NCI-H1048 (cell line): ENCODE results near the gene NECAB2.

Source experiments
- DNase-seq: peaks from one replicate; lab custom pipeline; 2025; lab: John Stamatoyannopoulos, UW

NECAB2 gene

DNA sequence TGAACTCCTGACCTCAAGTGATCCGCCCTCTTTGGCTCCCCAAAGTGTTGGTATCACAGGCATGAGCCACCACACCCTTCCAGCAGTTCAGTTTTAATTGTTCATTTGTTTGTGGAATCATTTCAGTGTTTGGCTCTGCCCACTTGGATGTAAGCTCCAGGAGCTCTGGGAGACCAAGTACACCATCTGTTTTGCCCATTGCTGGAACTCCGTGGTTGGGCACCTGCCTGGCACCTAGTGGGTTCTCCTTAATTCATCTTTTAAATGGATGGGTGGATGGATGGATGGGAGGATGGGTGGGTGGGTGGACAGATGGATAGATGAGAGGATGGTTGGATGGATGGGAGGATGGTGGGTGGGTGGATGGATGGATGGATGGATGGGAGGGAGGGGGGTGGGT lies 953 bp upstream of the NECAB2 start:
- no peak for DNase-seq

DNA sequence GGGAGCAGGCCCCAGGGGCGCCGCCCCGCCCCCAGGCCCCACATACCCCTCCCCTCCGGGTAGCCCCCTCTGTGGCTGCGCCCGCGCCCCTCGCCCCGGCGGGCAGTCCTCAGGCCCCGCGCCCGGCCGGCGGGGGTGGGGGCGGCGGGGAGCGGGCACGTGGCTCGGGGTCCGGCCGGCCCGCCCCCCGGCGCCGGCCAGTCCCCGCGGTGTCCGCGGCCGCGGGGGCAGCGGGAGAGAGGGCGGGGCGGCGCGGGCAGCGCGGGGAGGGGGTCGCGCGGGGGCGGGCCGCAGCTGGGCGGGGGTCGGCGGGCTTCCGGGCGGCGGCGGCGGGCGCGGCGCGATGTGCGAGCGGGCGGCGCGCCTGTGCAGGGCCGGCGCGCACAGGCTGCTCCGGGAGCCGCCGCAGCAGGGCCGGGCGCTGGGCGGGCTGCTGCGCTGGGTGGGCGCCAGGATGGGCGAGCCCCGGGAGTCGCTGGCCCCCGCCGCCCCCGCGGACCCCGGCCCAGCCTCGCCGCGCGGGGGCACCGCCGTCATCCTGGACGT lies 335 bp downstream of the NECAB2 start:
- DNase-seq = no peak

DNA sequence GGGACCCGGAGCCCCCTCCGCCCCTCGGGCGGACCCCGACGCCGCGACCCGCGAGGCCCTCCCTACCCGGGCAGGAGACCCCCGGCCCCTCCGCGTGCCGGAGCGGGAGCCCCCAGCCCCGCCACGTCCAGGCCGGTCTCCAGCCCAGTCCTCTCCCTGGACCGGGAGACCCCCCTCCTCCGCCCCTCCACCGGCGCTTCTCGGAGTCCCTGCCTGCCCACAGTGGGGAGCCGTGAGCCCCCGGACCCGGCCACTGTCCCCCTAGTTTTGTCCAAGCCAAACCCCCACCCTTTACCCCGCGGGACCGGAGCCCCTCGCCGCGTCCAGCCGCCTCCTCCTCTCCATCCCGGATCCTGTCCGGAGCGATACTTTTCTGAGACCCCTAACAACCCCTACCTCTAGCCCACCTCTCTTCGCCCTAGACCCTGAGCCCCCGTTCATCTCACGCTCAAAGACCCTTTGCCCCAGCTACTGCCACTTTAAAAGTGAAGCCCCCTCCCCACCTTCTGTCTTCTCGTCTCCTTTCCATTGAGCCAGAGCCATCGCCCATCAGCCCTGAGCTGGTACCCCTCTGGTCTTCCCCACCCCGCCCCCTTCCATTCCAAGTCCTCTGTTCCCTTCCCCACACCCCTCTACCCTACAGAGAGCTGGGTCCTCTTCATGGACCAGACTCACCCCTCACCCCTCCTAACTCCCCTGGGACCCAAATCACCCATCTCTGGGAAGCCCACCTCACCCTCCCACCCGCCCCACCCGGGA lies 1.0 kb downstream of the NECAB2 start:
- DNase-seq = no peak

DNA sequence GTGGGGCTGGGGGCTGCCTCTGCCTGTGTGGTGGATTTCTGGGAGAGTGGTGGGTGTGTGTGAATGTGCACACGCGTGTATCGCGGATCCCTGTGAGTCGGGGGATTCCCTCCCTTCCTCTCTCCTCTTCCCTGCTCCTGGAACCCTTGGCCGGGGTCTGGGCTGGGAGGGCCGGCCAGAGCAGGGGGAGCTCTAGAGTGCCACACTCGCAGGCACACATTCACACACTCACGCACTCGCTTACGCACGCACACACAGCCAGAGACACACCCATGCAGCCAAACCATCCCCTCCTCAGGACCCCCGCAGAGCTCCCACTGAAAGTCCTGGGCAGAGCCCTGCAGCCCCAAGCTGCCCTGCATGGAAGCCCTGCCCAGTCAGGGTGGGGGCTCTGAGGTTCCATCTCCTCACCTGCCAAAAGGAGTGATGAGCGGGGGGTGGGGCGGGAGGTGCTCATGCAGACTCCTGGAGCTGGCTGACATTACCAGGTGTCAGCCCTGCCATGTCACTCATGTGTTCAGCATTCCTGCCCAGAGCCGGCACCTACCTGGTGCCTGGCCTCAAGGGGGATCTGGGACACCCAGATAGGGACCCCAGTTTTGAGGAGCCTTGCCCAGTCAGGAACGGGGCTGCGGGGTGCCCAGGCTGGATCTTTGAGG lies 1.9 kb downstream of the NECAB2 start:
- no peak for DNase-seq

DNA sequence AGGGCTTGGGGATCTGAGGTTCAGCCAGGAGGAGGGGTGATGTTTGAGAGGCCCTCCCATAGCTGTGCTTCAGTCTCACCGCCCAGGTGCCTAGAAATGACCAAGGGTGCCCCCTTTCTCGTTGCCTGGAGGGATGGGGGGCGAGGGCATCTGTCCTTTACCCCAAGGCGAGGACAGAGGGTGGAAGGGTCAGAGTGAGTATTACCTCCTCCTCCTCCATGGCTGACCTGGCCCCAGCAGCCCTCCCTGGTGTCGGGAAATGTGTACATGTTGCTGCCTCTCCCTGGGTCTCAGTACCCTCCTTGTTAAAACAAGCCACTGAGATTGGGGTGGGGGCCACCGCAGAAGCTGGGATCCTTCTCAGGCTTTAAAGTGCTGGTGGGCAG lies 2.4 kb downstream of the NECAB2 start:
- DNase-seq = no peak

DNA sequence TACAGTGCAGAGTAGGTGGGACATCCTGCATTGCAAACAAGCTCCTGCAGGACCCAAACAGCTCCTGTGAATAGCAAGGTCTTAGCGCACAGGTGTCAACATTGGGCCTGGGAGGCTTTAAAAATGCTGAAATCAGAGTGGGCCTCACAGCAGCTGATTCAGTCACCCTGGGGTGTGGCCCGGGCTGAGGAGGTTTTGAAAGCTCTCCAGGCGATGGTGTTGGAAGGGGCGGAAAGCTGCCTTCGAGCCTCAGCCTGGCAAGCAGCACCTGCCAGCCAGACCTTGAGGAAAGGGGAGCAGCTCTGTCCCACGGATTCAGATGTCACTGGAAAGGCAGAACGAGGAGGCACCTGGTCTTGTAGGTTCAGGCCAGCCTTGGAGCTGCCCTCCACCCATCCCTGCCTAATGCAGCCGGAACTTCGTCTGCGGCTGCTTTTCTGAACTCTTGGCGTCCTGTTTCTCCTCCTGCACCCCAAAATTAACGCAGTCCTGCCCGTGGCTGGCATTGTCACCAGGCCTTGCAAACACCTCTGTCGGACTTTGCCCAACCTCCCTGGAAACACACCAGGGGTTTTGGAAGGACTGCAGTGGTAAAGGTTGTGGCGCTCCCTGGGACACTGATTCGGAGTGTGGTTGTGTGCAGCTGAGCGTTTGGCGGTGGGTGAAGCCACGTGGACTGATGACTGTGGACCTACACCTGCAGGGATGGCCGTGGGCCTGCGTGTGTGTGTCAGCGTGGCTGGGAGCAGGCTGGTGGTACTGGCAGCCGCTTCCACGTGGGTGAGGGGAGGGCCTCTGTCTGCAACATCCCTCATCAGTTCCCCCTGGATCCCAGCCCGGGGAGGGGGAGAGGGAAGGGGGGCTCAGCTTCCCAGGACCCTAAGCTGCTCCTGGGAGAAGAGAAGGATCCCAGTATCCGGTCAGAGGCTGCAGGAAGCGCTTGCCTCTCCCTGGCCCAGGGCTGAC lies 3.4 kb downstream of the NECAB2 start:
- no peak for DNase-seq

DNA sequence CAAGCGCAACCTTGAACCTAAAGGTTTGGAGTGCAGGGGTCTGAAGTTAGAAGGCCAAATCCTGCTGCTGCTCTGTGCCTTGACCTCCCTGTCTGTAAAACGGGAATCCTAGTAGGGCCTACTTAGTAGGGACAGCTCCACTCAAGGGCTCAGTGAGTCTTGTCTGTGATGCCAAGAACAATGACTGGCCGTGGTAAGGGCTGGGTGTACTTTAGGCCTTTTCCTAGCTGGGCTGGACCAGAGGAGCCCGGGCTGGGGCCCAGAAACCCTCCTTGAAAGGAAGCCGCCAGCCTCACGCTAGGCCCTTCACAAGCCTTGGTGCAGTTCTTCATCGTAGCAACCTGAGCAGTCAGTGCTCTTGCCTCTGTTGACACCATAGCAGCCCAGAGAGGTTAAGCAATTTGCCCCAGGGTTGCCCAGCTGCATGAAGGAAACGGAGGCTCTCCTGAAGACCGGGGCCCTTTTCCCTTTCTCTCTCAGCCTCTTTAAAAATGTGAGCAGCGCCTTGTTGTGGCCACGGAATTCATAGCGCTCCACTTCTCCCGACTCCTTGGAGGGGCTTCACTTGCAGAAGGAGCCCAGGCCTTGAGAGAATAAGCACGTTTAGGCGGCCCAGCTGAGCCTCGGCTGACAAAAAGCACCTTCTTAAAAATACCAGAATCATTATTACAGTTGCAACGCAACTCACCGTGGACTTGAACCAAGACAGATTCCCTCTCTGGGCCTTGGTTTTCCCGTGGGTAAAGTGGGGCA lies 4.4 kb downstream of the NECAB2 start:
- DNase-seq = no peak

DNA sequence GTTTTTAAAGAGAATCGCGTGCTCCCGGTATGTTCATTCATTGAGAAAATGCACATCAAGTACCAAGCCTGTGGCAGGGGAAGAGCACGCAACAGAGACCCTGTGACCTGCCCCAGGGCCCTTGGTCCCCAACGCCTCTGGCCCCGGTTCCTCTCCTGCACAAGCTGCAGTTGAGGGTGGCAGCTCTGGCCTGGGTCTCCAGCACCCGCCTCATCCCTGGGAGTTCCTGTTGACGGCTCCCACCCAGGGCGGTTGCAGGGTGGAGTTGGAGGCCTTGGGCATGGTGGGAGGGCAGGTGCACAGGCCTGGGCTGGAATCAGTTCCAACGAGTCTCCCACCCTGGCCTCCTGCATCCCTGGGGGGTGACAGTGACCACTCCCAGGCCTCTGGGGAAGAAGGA lies 5.0 kb downstream of the NECAB2 start:
- DNase-seq = no peak

DNA sequence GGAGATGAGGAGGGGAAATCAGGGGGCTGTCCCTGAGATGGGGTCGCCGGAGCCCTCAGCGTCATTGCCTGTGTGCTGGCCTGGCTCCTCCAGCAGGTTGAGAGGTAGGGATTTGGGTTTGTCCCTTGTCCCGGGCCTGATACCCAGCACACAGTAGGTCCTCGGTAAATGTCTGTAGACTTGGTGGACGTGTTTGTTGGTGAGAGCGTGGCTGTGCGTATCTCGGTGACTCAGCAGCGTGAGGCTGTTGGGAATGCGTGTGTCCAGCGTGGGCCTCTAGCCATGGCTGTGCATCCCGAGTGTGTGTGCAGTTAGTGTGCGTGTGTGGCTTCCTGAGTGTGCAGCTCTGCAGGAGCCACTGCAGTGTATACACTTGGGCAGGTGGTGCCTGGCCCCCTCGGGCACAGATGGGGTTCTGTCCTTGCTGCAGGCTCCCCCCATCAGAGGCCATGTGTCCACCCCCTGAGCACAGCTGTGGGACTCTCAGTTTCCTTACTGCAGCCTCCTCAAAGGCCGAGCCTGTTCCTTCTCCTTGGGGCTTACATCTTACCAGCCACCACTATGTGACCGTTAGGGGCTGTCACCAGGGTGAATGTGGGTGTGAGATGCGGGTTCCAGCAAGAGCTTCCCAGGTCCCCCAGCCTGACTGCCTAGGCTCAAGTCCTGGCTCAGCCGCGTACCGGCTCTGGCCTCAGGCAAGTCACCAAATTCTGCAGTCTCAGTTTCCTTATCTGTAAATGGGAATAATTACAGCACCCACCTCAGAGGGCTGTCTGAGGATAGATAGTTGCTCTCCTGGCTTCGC lies 5.7 kb downstream of the NECAB2 start:
- no peak for DNase-seq

DNA sequence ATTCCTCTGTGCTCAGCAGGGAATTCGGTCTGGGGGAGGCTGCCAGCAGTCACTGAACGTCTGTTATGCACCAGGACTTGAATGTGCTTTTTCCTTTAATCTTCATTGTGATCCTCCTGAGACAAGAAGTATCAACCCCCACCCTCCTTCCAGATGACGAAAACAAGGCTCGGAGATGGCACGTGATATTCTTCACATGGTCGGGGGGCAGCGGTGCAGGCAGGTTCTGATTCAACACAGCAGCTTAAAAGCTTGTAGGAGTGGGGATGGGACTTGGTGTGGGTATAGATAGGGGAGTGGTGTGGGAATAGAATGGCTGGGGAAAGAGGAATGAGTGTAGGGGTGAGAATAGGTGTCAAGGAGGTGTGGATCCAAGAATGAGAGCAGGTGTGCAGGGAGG lies 6.4 kb downstream of the NECAB2 start:
- DNase-seq = no peak

DNA sequence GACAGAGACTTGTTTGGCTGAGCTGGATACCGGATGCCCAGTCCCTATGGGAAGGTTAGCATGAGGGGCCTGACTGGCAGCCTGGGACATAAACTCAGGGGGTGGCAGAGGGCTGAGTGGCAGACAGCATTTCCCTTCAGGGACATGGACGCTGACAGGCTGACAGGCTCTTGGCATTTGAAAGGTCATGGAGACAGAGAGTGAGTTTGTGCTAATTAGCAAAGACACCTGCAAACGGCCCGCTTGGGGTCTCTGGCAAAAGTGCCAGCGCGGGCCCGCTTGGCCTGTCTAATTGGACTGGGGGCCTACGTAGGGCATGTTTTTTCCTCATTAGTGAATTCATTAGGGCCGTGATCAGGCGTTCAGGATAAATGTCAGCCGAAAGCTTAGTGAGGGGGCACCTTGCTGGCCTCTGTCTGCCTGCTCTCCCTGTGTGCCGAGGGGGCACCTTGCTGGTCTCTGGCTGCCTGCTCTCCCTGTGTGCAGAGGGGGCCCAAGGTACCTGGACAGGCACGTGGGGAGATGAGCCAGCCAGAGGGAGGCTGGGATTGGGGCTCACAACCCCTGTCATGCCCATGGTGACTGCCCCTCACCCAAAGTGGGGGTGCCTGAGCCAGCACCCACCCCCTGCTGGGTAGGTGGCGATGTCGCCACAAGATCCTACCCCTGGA lies 7.7 kb downstream of the NECAB2 start:
- no peak for DNase-seq

DNA sequence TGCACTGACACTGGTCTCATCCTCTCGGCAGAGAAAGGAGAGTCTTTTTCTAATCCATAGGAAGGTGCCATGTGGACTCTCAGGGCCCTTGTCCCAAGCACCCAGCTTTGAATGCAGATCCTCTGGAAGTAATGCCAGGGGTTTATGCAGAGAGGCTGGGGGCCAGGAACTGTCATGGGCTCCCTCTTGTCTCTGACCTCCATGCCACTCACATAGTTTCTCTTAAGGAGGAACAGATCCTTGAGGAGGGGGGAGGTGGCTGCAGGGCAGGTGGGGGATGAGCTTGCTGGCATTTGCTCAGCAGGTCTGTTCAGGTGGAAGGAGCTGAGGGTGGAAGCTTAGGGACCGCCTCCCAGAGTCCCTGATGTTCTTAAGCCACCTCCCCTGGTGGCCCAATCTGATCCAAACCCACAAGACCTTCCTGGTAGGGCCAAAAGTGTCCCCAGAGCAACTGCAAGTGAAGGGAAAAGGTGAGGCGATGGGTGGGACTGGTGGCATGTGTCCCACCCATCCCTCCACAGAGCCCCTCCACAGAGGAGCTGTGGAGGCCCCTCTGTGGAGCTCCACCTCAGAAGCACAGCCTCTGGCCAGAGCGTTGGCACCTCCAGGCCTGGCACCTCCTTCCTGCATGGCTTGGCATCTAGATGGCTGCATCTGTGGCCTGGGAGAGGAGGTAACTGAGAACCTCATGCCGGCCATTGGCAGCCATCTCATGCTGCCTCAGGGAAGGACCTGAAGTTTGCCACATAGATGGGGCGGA lies 9.2 kb downstream of the NECAB2 start:
- no peak for DNase-seq

DNA sequence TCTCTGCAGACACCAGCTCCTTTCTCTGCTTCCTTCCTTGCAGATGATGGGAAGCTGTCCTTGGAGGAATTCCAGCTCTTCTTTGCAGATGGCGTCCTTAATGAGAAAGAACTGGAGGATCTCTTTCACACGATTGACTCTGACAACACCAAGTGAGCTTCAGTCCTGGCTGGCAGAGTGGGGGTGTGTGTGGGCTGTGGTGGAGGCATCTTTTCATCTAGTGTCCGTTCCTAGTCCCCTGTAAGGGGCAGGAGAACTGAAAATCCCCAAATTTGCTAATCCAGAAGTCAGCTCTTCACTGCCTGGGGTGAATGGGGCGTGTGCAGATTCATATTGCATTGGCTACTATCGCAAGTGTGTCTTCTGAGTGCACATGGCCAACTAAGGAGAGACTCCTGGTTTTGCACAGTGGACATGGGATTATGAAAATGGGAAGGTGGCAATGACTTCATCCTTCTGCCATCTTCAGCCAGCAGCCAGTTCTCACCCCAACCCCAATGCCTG lies 10.4 kb downstream of the NECAB2 start:
- no peak for DNase-seq

DNA sequence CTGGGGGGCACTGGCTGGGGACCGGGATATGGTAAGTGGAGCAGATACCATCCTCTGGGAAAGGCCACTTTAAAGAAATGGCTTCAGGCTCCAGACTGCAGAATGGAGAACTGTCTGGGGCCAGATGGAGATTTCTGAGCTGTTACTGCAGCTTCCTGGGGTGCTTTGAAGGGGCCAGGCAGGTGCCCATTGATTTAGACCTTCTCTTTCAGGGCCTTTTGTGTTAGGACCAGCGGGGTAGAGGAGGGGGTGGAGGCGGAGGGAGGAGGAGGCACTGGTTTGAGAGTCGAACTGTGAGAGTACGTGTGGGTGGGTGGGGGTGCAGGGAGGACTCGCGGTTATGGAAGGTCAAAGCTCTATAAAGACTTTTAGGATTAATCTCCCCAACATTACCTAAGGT lies 11.4 kb downstream of the NECAB2 start:
- DNase-seq = no peak

DNA sequence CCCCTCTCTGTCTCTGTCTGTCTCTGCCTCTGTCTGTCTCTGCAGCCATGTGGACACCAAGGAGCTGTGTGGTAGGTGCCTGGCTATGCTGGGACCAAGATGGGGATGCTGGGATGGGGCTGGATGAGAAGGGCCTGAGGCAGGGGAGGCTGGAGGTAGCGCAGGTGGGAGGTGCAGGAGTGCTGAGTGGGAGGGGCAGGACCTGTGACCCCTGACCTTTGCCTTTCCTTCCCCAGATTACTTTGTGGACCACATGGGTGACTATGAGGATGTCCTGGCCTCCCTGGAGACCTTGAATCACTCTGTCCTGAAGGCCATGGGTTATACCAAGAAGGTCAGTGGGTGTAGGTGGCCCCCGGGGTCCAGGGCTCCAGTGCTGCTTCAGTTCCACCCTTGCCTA lies 12.8 kb downstream of the NECAB2 start:
- no peak for DNase-seq

DNA sequence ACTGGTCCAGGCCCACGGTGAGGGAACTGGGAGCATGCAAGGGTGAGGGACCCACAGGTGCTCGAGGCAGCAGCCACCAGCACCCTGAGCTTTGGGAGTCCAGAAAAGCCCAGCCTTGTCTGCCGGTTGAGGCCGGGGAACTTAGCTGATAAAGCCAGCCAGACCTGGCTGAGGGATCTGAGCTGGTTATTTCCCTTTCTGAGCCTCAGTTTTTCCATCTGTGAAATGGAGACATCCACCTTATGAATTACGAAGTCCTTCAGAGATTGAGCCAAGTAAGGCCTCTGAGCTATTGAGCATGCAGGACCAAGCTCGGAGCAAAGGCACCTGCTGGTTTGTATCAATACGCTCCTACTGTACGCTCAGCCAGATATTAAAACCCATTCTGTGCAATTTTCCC lies 13.8 kb downstream of the NECAB2 start:
- DNase-seq = no peak

DNA sequence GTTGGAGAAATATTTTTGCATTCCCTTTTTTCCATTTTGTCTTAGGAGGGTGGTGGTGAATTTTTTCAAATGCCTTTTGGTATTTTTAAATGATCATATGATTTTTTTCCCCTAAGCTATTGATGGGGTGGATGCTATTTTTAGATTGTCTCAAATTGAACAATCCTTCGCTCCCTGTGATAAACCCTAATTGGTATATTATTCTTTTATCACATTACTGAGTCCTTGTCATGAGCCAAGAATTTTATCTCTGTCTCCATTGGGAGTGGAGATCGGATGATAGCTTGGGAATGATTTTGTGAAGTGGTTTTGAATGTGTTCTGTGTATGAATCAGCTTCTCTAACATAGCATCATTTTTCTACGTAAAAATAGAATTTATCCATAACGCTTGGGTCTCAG lies 15.4 kb downstream of the NECAB2 start:
- DNase-seq = no peak

DNA sequence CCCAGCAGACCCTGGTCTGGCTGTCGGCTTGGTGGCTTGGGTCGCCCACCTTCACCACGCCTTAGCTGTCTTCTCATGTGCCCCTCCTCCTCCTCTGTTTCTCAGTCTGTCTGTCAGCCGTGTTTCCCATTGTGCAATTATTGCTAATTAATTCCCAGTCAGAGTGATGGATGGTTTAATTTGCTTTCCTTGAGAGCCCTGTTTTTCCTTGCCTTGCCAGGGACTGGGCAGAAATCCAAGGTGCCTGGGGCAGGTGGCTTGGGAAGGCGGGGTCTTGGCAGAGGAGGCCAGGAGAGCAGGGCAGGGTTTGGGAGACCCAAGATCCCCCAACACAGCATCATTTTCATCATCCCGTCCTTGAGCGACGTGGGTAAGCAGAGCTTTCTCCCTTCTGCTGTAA lies 21.3 kb downstream of the NECAB2 start:
- DNase-seq = no peak

DNA sequence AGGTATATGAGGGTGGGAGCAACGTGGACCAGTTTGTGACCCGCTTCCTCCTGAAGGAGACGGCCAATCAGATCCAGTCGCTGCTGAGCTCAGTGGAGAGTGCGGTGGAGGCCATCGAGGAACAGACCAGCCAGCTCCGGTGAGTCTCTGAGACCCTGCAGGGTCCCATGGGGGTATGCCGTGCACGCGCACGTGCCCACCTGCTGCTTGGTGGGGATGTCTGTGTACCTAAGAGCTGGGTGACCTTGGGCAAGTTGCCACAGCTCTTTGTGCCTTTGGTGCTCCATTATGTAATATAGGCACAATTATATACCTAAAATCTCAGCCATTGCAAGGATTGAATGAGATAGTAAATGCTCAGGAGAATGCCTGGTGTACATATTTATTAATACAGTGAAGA lies 22.4 kb downstream of the NECAB2 start:
- DNase-seq = no peak
